Panc1 (cell line): ENCODE results near the gene SLC66A3. TPM values are rescaled to one million over a fixed set of nuclear protein-coding genes. Genes with fewer than 3 reads are reported as not detected.

Experiments
- ATAC-seq: fragments of 200-7000 bp; cut with Tn5 transposase; 2 replicates; pipeline ENCODE4 v1.9.1; 2020; ENCODE audit warnings: mild to moderate bottlenecking, moderate library complexity
- BruUV-seq: library from RNA; stranded (reverse); fragments of 400-500 nt; replicated peaks from 2 replicates; lab custom pipeline; 2021; lab: Mats Ljungman, UMichigan
- CTCF ChIA-PET: fragments of 300-600 bp; sonication (Branson Sonifier 250); formaldehyde crosslinking; loops from one replicate; lab custom pipeline; 2022; ENCODE audit warnings: antibody characterized with exemption; lab: Charles Lee
- POLR2A ChIA-PET: fragments of 300-600 bp; sonication (Branson Sonifier 250); formaldehyde crosslinking; loops from one replicate; lab custom pipeline; 2022; ENCODE audit warnings: antibody characterized with exemption; lab: Charles Lee
- DNase-seq: peaks from one replicate; pipeline ENCODE4 v3.0.0-alpha.2; 2010; ENCODE audit warnings: low read depth, low spot score
- H3K27ac ChIP-seq: 2 replicates; pipeline ENCODE4 v1.5.1; 2011; ENCODE audit warnings: mild to moderate bottlenecking, low read length, inconsistent platforms
- H3K27me3 ChIP-seq: fragments of 200-500 bp; sonication (Bioruptor generic); 2 replicates; pipeline ENCODE4 v1.6.0; 2014; ENCODE audit warnings: low read length, inconsistent platforms; ENCODE audit not compliant: control insufficient read depth, insufficient read depth
- H3K36me3 ChIP-seq: fragments of 200-500 bp; sonication (Bioruptor generic); 2 replicates; pipeline ENCODE4 v1.5.1; 2014; ENCODE audit warnings: inconsistent platforms, mild to moderate bottlenecking, low read length, moderate library complexity; ENCODE audit not compliant: control insufficient read depth, insufficient read depth
- H3K4me1 ChIP-seq: 2 replicates; pipeline ENCODE4 v1.5.1; 2011; ENCODE audit warnings: inconsistent platforms, mild to moderate bottlenecking, low read length, moderate library complexity; ENCODE audit not compliant: control insufficient read depth, insufficient read depth
- H3K4me3 ChIP-seq, 2 experiments: 2 replicates each; pipeline ENCODE4 v1.5.1; 2011 to 2012; ENCODE audit warnings: low read depth in 2 of 2, low read length in 2 of 2, mild to moderate bottlenecking in 2 of 2, inconsistent platforms in 1 of 2, moderate library complexity in 1 of 2
- H3K9me3 ChIP-seq: fragments of 200-500 bp; sonication (Bioruptor generic); 2 replicates; pipeline ENCODE4 v1.5.1; 2014; ENCODE audit warnings: low read depth, mild to moderate bottlenecking, inconsistent platforms, low read length, moderate library complexity; ENCODE audit not compliant: control insufficient read depth, insufficient read depth
- POLR2AphosphoS5 ChIP-seq: IDR thresholded peaks from 2 replicates; pipeline ENCODE4 v1.6.1; 2012; ENCODE audit warnings: mild to moderate bottlenecking, low read depth, low read length, moderate library complexity
- REST ChIP-seq, 2 experiments: IDR thresholded peaks; 2 replicates each; pipeline ENCODE4 v1.6.1; 2011 to 2012; ENCODE audit warnings: low read depth in 2 of 2, control low read depth in 1 of 2, low read length in 1 of 2, mild to moderate bottlenecking in 1 of 2, moderate library complexity in 1 of 2; ENCODE audit not compliant: insufficient read depth in 1 of 2
- SIN3A ChIP-seq: IDR thresholded peaks from 2 replicates; pipeline ENCODE4 v1.6.1; 2012; ENCODE audit warnings: low read depth, mild to moderate bottlenecking, low read length, moderate library complexity, borderline replicate concordance; ENCODE audit not compliant: insufficient read depth
- TCF7L2 ChIP-seq: IDR thresholded peaks from 2 replicates; pipeline ENCODE4 v1.6.1; 2011; ENCODE audit warnings: mild to moderate bottlenecking, low read depth, low read length, inconsistent platforms
- in situ Hi-C: cut with HindIII; loops from 2 replicates; pipeline ENCODE4 v1.10.0; 2016; ENCODE audit warnings: low sequenced_read_pairs, low pct_unique_long_range_greater_than_20kb
- intact Hi-C: fragments of 100-400 bp; cut with micrococcal nuclease; formaldehyde crosslinking; loops from one replicate; pipeline ENCODE4 v1.10.0; 2022; ENCODE audit not compliant: unreplicated experiment
- total RNA-seq: library from RNA; stranded (reverse); gene quantifications from one replicate; pipeline ENCODE4 v1.2.1, GENCODE V29; 2021; ENCODE audit not compliant: unreplicated experiment
- TF ChIP-seq, protein P1 (sequence below): fragments of 450-650 bp; IDR thresholded peaks from 2 replicates; pipeline ENCODE4 v1.5.1; 2017; ENCODE audit warnings: mild to moderate bottlenecking

The SLC66A3 gene
- total RNA-seq, 1 experiment from 2014 or later = 39.1 TPM

DNA sequence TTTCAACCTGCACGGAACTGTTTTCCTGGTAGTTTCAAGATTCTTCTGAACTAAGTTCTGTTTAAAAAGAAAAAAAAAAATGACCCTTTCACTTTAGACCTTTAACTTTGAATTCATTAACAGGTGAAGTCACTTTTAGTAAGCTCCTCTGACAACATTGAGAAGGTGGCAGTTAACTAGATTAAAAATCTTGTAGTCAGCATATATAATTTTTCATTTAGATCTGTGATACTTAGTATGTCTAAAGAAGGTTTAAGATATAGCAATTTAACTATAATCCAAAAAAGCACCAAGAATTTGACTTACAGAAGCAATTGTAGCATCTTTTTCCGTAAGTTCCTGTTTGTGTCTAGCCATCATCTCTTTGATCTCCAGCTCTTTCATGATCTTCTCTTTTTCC is 45.4 kb downstream of the SLC66A3 start:
- Histone ChIP-seq H3K27ac (no peak overlapping the region), H3K4me1 (peaks cover 19% of the 10 kb centered on the region), H3K27me3 (no peaks in the 10 kb centered on the region), H3K36me3 (peaks cover 43% of the 10 kb centered on the region), H3K4me3 (no peak overlapping the region), H3K9me3 (no peaks in the 10 kb centered on the region)
- BruUV-seq = no TSS peak
- ChIA-PET CTCF (no interaction called here), POLR2A (interaction anchor here (0.6 kb wide), 1 partner anchor 8 kb away, joined by 3 read pairs; no protein-coding TSS in a partner anchor)
- no peak for ATAC-seq
- TF ChIP-seq TCF7L2 (no peak), SIN3A (no peak), POLR2AphosphoS5 (no peak), REST (IDR thresholded peaks at IDR 0.05; ENCODE audit: insufficient read depth in 1 of 2, low read depth in 2 of 2, low read length in 1 of 2) (no peak)
- TF ChIP-seq, protein P1, sequence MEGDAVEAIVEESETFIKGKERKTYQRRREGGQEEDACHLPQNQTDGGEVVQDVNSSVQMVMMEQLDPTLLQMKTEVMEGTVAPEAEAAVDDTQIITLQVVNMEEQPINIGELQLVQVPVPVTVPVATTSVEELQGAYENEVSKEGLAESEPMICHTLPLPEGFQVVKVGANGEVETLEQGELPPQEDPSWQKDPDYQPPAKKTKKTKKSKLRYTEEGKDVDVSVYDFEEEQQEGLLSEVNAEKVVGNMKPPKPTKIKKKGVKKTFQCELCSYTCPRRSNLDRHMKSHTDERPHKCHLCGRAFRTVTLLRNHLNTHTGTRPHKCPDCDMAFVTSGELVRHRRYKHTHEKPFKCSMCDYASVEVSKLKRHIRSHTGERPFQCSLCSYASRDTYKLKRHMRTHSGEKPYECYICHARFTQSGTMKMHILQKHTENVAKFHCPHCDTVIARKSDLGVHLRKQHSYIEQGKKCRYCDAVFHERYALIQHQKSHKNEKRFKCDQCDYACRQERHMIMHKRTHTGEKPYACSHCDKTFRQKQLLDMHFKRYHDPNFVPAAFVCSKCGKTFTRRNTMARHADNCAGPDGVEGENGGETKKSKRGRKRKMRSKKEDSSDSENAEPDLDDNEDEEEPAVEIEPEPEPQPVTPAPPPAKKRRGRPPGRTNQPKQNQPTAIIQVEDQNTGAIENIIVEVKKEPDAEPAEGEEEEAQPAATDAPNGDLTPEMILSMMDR = no peak
- no peak for DNase-seq
- intact Hi-C loops = no loop called here
- in situ Hi-C loops = no loop called here

GRCh38 chr2:11201969-11202368 is 46.7 kb downstream of the SLC66A3 start:
- BruUV-seq = no TSS peak
- peaks cover 36% of the 10 kb centered on the region for H3K36me3 ChIP-seq
- H3K4me3 ChIP-seq = no peak overlapping the region
- intact Hi-C loops (no loop called here), in situ Hi-C loops (no loop called here)
- H3K4me1 ChIP-seq = peaks cover 19% of the 10 kb centered on the region
- no peak for ATAC-seq
- DNase-seq = no peak
- H3K9me3 ChIP-seq = no peaks in the 10 kb centered on the region
- TF ChIP-seq POLR2AphosphoS5 = no peak
- no peaks in the 10 kb centered on the region for H3K27me3 ChIP-seq
- POLR2A ChIA-PET = no interaction called here
- CTCF ChIA-PET = no interaction called here
- H3K27ac ChIP-seq = no peak overlapping the region

DNA sequence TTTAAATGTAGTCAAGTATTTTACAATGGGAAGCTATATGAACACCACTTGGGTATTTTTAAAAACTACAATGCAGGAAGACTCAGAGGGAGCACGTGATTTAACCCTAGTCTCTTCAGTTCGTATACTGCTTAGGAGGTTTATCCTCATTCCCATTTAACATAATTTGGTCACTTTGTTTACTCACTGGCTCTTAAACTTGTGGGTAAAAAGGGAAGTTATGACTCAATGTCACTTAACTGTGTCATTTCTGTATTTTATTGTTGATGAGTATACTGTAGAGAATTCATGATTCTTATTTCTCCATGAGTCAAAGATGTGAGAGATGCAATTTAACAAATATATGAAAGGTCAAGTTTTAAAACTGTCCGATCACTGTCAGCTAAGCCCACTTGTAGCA is 48.2 kb downstream of the SLC66A3 start:
- POLR2A ChIA-PET = no interaction called here
- ATAC-seq = peak; percentile 93
- BruUV-seq = no TSS peak
- 0 out of 2 replicates have a peak, but pooled peaks have one; percentile 27 for TF ChIP-seq TCF7L2
- no peak for TF ChIP-seq POLR2AphosphoS5
- in situ Hi-C loops = no loop called here
- H3K4me1 ChIP-seq = peaks cover 19% of the 10 kb centered on the region
- no peak overlapping the region; the same call in 1 of the 2 replicates for H3K27ac ChIP-seq
- no peaks in the 10 kb centered on the region for H3K27me3 ChIP-seq
- CTCF ChIA-PET = interaction anchor here (0.5 kb wide), 1 partner anchor 131 kb away, joined by 3 read pairs; no protein-coding TSS in a partner anchor
- peaks cover 25% of the 10 kb centered on the region for H3K36me3 ChIP-seq
- H3K9me3 ChIP-seq = no peaks in the 10 kb centered on the region
- intact Hi-C loops = no loop called here
- no peak overlapping the region for H3K4me3 ChIP-seq
- DNase-seq = peak; percentile 88
